GM19328 (cell line): ENCODE data around the gene RXYLT1.
A peak's percentile ranks its signal among the peaks of the same experiment; 100 is the strongest.

Experiments used
- ATAC-seq: cut with Tn5 transposase; IDR thresholded peaks from one replicate; pipeline ENCODE4 v1.9.1; 2021; ENCODE audit warnings: mild to moderate bottlenecking, moderate library complexity; ENCODE audit not compliant: unreplicated experiment

Gene RXYLT1

GRCh38 chr12:63795944-63796343 is 16.2 kb downstream of the RXYLT1 start:
- ATAC-seq: no peak

GRCh38 chr12:63802012-63802608 is 22.4 kb downstream of the RXYLT1 start:
- no peak for ATAC-seq

- no peak for ATAC-seq
Measured at GRCh38 chr12:63804746-63805145, 25.0 kb downstream of the RXYLT1 start.

GRCh38 chr12:63805704-63806672 is 26.3 kb downstream of the RXYLT1 start:
- ATAC-seq: no peak

- ATAC-seq: no peak
Measured at GRCh38 chr12:63808631-63809030, 28.9 kb downstream of the RXYLT1 start.

- no peak for ATAC-seq
Measured at GRCh38 chr12:63809566-63809965, 29.9 kb downstream of the RXYLT1 start.

GRCh38 chr12:63811334-63811733 is 31.6 kb downstream of the RXYLT1 start:
- ATAC-seq: no peak

GRCh38 chr12:63811755-63812154 is 32.0 kb downstream of the RXYLT1 start:
- ATAC-seq: no peak

GRCh38 chr12:63814146-63814772 is 34.5 kb downstream of the RXYLT1 start:
- peak; percentile 25 for ATAC-seq

- no peak for ATAC-seq
Measured at GRCh38 chr12:63815482-63815852, 35.8 kb downstream of the RXYLT1 start.

- no peak for ATAC-seq
Measured at GRCh38 chr12:63816031-63816430, 36.3 kb downstream of the RXYLT1 start.

- ATAC-seq: no peak
Measured at GRCh38 chr12:63820427-63820826, 40.7 kb downstream of the RXYLT1 start.

GRCh38 chr12:63821781-63822251 is 42.1 kb downstream of the RXYLT1 start:
- ATAC-seq: no peak

- no peak for ATAC-seq
Measured at GRCh38 chr12:63822352-63822751, 42.6 kb downstream of the RXYLT1 start.

GRCh38 chr12:63823040-63823439 is 43.3 kb downstream of the RXYLT1 start:
- no peak for ATAC-seq

- no peak for ATAC-seq
Measured at GRCh38 chr12:63826006-63826585, 46.4 kb downstream of the RXYLT1 start.

- no peak for ATAC-seq
Measured at GRCh38 chr12:63828867-63829266, 49.2 kb downstream of the RXYLT1 start.

GRCh38 chr12:63836046-63836445 is 56.3 kb downstream of the RXYLT1 start:
- ATAC-seq: no peak

- ATAC-seq: no peak
Measured at GRCh38 chr12:63836936-63837335, 57.2 kb downstream of the RXYLT1 start.

GRCh38 chr12:63838411-63838810 is 58.7 kb downstream of the RXYLT1 start:
- no peak for ATAC-seq

GRCh38 chr12:63841011-63841410 is 61.3 kb downstream of the RXYLT1 start:
- ATAC-seq: no peak
